ENCODE measurements around the gene TRAF7.

DNA sequence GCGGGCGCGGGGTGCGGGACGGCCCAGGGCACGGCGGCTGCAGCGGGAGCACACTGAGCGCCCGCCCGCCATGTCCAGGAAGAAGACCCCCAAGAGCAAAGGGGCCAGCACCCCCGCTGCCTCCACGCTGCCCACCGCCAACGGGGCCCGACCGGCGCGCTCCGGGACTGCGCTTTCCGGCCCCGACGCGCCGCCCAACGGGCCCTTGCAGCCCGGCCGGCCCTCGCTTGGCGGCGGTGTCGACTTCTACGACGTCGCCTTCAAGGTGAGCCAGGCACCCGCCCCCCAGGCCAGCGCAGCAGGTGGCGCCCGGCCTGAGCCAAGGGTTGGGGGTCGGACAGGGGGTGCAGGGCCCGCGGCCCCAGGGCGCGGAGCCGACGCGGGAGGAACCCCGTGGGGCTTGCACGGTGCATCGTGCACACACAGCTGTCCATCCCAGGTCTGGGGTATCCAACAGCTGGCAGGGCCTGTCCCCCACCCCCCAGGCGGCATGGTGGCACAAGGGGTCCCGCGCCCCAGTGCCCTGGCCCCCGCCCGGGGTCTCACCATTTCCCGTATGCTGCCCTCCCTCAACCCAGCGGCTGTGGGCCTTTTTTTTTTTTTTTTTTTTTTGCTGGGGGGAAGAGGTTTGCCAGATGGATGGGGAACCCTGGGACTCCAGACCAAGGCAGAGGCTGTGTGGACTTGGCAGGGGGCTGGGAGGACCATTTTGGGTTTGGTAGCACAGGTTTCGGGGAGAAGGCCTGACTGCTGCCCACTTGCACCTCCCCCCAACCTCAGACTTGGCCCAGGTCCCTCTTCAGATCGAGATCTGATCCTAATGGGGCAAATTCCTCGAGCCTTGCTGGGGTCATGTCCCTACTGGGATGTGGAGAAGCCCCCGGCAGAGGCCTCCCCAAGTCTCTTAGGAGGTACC, 6.6 kb upstream of the TRAF7 start:
- no peak for TF ChIP-seq POLR2A (IDR thresholded peaks at IDR 0.05)
- TF ChIP-seq, protein P1, sequence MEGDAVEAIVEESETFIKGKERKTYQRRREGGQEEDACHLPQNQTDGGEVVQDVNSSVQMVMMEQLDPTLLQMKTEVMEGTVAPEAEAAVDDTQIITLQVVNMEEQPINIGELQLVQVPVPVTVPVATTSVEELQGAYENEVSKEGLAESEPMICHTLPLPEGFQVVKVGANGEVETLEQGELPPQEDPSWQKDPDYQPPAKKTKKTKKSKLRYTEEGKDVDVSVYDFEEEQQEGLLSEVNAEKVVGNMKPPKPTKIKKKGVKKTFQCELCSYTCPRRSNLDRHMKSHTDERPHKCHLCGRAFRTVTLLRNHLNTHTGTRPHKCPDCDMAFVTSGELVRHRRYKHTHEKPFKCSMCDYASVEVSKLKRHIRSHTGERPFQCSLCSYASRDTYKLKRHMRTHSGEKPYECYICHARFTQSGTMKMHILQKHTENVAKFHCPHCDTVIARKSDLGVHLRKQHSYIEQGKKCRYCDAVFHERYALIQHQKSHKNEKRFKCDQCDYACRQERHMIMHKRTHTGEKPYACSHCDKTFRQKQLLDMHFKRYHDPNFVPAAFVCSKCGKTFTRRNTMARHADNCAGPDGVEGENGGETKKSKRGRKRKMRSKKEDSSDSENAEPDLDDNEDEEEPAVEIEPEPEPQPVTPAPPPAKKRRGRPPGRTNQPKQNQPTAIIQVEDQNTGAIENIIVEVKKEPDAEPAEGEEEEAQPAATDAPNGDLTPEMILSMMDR (IDR thresholded peaks at IDR 0.05) = peak in 1 of 4 experiments; percentile 39
